Calu3 (cell line): ENCODE results near the gene MKI67. TPM values are rescaled to one million over a fixed set of nuclear protein-coding genes. Genes with fewer than 3 reads are reported as not detected.

Source experiments
- BruUV-seq: library from RNA; stranded (reverse); fragments of 400-500 nt; replicated peaks from 2 replicates; lab custom pipeline; 2021; lab: Mats Ljungman, UMichigan
- CTCF ChIA-PET: fragments of 300-600 bp; sonication (Branson Sonifier 250); formaldehyde crosslinking; loops from one replicate; lab custom pipeline; 2022; ENCODE audit warnings: antibody characterized with exemption; lab: Charles Lee
- DNase-seq: peaks from one replicate; pipeline ENCODE4 v3.0.0; 2022
- H3K27ac Mint-ChIP-seq: one replicate; pipeline ENCODE4 v1.8.0; 2022; ENCODE audit warnings: mixed read lengths; ENCODE audit not compliant: unreplicated experiment
- H3K27me3 Mint-ChIP-seq: one replicate; pipeline ENCODE4 v1.8.0; 2022; ENCODE audit warnings: mixed read lengths; ENCODE audit not compliant: unreplicated experiment
- H3K36me3 Mint-ChIP-seq: one replicate; pipeline ENCODE4 v1.8.0; 2022; ENCODE audit warnings: mild to moderate bottlenecking, moderate library complexity, mixed read lengths; ENCODE audit not compliant: insufficient read depth, unreplicated experiment
- H3K4me1 Mint-ChIP-seq: one replicate; pipeline ENCODE4 v1.8.0; 2022; ENCODE audit warnings: mild to moderate bottlenecking, low read depth, mixed read lengths; ENCODE audit not compliant: unreplicated experiment
- H3K4me3 Mint-ChIP-seq: one replicate; pipeline ENCODE4 v1.8.0; 2022; ENCODE audit warnings: mild to moderate bottlenecking, low read depth, moderate library complexity, mixed read lengths; ENCODE audit not compliant: unreplicated experiment
- H3K9me3 Mint-ChIP-seq: one replicate; pipeline ENCODE4 v1.8.0; 2022; ENCODE audit warnings: low read depth, mixed read lengths; ENCODE audit not compliant: unreplicated experiment
- intact Hi-C: fragments of 100-400 bp; cut with micrococcal nuclease; formaldehyde crosslinking; loops from one replicate; pipeline ENCODE4 v1.10.0; 2022; ENCODE audit not compliant: unreplicated experiment
- total RNA-seq: library from RNA; stranded (reverse); gene quantifications from 2 replicates; pipeline ENCODE4 v1.2.3, GENCODE V29; 2022
- TF ChIP-seq, protein P1 (sequence below): fragments of 200-600 bp; IDR thresholded peaks from one replicate; pipeline ENCODE4 v1.8.0; 2022; ENCODE audit warnings: antibody characterized with exemption; ENCODE audit not compliant: unreplicated experiment

Gene MKI67
- total RNA-seq, 1 experiment from 2014 or later: 87.8 TPM

GRCh38 chr10:128047351-128047750 lies 78.9 kb downstream of the MKI67 start:
- BruUV-seq: no TSS peak
- peak; percentile 82 for DNase-seq
- Mint-ChIP-seq H3K27ac (no peak overlapping the region), H3K4me1 (no peaks in the 10 kb centered on the region), H3K27me3 (no peaks in the 10 kb centered on the region), H3K9me3 (no peaks in the 10 kb centered on the region), H3K4me3 (no peak overlapping the region), H3K36me3 (no peaks in the 10 kb centered on the region)
- intact Hi-C loops: no loop called here
- TF ChIP-seq, protein P1, sequence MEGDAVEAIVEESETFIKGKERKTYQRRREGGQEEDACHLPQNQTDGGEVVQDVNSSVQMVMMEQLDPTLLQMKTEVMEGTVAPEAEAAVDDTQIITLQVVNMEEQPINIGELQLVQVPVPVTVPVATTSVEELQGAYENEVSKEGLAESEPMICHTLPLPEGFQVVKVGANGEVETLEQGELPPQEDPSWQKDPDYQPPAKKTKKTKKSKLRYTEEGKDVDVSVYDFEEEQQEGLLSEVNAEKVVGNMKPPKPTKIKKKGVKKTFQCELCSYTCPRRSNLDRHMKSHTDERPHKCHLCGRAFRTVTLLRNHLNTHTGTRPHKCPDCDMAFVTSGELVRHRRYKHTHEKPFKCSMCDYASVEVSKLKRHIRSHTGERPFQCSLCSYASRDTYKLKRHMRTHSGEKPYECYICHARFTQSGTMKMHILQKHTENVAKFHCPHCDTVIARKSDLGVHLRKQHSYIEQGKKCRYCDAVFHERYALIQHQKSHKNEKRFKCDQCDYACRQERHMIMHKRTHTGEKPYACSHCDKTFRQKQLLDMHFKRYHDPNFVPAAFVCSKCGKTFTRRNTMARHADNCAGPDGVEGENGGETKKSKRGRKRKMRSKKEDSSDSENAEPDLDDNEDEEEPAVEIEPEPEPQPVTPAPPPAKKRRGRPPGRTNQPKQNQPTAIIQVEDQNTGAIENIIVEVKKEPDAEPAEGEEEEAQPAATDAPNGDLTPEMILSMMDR: no peak
- CTCF ChIA-PET: interaction anchor here (0.6 to 1.0 kb wide), 3 partner anchors 12 to 332 kb away, joined by 3 read pairs; no protein-coding TSS in a partner anchor

GRCh38 chr10:128046953-128047290 lies 79.3 kb downstream of the MKI67 start:
- TF ChIP-seq, protein P1: no peak
- CTCF ChIA-PET: interaction anchor here (0.6 to 1.0 kb wide), 3 partner anchors 11 to 331 kb away, joined by 3 read pairs; no protein-coding TSS in a partner anchor
- Mint-ChIP-seq H3K9me3 (no peaks in the 10 kb centered on the region), H3K36me3 (no peaks in the 10 kb centered on the region), H3K27me3 (no peaks in the 10 kb centered on the region), H3K4me1 (no peaks in the 10 kb centered on the region), H3K4me3 (no peak overlapping the region), H3K27ac (no peak overlapping the region)
- BruUV-seq: no TSS peak
- intact Hi-C loops: no loop called here
- DNase-seq: no peak

Other genes starting within 250 kb of the MKI67 start
- gene CLRN3, start 233.5 kb downstream of the MKI67 start, total RNA-seq: 0.52 and 0.76 TPM in 2 replicates
- 5.9 and 7.6 TPM in 2 replicates for gene PTPRE, start 219.3 kb downstream of the MKI67 start, total RNA-seq